GM18861 (cell line): Measurements from ENCODE around the gene BACH2.
"Not testable (repeated sequence)": the region's sequence is repeated elsewhere in the genome, so short reads cannot be mapped to it uniquely, and the experiment has no call there.

ENCODE experiments used
- ATAC-seq: cut with Tn5 transposase; IDR thresholded peaks from one replicate; pipeline ENCODE4 v1.9.1; 2021; ENCODE audit not compliant: unreplicated experiment

Gene BACH2

DNA sequence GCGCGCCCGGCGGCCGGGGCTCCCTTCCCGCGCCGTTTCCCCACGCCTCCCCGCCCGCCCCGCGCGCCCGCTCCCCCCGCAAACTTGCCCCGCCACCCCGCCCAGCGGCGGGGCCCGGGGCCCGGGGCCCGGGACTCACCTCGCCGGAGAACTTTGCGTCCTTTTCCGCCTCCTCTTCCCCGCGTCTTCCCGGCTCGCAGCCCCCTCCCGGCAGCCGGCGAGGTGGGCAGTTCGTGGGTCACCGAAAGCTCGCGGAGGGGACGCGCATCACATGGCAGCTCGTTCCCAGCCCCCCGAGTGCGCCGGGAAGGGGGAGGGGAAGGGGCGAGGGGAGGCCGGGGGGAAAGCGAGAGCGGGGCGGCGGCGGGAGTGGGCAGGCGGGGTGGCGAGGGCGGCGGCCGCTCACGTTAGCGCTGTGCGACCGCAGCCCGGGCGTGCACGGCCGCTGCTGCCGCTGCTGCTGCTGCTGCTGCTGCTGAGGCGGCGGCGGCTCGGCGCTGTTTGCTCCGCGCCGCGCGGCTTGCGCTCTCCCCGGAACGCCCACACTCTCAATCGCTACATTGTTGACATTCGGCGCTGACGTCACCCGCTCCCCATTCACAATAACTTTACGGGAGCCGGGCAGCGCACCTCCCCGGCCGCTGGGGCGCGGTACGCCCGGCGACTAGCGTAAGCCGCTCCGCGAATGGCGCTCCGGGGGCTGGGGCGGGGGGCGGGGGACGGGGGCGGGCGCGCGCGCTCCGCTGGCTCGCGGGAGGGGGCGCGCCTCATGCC is at the start of gene BACH2:
Gene BACH2, minus strand, starts transcription at position 503 of the 774 bp plus-strand sequence. CDS start 287,999 bp downstream, outside the sequence.
- peak; percentile 60 for ATAC-seq

DNA sequence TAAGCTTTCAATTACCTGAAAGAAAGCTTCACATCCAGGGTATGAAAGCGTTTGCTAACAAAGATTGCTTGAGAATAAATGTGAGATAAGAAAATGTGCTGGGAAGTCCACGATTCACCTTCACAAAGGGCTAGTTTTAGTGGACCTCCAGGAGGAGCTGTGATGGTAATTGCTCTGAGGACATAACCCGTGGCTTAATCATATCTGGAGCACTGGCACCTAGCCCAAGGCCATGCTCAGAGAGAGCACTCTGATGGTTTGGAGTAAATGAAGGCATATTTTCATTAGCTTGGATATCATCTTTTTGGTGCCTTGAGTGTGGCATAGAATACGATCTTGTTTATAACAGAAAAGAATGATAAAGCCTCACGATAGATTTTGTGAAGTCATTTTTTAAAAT is 46.9 kb upstream of the BACH2 start:
- no peak for ATAC-seq

DNA sequence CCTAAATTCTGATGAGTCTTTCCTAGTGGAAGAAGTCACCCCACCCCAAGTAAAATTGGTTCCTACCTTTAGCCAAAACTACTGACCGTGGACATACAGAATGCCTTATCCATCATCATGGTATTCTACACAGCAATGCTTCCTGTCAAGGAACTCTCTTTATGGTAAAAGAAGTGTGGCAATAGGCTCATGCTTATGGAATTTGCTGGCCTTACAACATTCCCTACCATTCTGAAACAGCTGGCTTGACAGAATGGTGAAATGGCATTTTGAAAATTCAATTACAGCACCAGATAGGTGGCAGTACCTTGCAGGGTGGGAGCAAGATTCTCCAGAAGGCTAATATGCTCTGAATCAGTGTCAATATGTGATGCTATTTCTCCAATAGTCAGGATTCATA is 41.8 kb upstream of the BACH2 start:
- ATAC-seq: no peak

DNA sequence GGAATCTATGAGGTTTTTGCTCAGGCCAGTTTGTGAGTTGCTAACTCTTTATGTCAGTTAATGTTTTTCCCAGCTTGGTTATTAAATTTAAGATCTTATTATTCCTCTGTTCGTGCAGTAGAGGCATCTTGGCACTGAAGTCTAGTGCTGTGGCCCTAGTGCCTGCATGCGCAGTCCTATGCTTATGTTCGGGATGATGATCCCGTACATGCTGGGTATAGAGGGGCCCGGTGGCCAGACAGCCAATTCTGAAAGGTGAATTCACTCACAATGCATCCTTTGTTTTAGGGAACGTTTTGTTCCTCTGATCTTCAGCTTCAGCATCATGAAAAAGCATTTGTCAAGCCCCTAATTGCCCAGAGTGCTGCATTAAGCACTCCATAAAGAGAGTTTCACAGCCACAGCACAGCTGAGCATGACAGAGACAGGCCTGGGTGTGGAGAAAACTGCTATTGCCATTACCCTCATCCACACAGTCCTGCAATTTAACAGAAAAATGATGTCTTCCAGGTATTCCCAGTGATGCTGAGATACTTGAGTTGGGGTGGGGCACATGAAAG is 39.8 kb upstream of the BACH2 start:
- no peak for ATAC-seq

- ATAC-seq: no peak
Measured at GRCh38 chr6:90333928-90334327, 37.3 kb upstream of the BACH2 start.

DNA sequence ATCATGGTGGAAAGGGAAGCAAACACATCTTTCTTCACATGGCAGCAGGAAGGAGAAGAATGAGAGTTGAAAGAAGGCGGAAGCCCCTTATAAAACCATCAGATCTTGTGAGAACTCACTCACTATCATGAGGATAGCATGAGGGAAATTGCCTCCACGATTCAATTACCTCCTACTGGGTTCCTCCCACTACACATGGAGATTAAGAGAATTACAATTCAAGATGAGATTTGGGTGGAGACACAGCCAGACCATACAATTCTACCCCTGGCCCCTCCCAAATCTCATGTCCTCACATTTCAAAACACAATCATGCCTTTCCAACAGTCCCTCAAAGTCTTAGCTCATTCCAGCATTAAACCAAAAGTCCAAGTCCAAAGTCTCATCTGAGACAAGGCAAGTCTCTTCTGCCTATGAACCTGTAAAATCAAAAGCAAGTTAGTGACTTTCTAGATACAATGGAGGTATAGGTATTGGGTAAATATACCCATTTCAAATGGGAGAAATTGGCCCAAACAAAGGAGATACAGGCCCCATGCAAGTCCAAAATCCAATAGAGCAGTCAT is 36.4 kb upstream of the BACH2 start:
- ATAC-seq: not testable (repeated sequence)

DNA sequence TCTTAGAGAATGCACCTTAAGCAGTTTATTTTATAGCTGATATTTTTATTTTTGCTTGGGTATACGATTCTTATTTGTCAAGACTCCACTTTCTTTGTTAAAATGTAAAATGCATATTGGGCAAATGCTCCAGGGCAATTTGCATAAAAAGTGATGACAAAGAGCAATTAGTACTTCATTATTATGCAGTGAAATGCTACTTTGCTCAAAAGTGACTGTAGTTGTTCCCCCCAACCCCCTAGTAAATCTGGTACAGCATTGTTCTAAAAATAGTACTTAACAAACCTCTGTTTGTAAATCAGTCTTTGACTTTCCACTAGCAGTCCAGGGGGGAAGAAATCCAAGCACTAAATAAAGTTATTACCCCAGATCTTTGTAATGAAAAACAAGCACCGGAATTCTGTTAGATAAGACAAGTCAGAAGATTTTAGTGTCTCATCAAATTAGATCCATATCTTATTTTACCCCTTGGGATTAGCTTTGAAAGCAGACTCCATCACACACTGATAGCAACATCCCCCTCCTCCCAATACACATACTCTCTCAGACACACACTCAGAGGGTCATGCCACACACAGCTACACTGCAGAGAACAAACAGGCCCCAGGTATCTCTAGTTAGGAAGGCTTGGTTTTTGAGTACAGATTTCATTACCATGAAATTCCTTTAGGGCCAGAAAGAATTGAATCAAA is 32.9 kb upstream of the BACH2 start:
- no peak for ATAC-seq

- no peak for ATAC-seq
Measured at GRCh38 chr6:90328004-90328403, 31.4 kb upstream of the BACH2 start.

GRCh38 chr6:90326404-90327057 is 29.9 kb upstream of the BACH2 start:
- no peak for ATAC-seq

- no peak for ATAC-seq
Measured at GRCh38 chr6:90323706-90324105, 27.1 kb upstream of the BACH2 start.

DNA sequence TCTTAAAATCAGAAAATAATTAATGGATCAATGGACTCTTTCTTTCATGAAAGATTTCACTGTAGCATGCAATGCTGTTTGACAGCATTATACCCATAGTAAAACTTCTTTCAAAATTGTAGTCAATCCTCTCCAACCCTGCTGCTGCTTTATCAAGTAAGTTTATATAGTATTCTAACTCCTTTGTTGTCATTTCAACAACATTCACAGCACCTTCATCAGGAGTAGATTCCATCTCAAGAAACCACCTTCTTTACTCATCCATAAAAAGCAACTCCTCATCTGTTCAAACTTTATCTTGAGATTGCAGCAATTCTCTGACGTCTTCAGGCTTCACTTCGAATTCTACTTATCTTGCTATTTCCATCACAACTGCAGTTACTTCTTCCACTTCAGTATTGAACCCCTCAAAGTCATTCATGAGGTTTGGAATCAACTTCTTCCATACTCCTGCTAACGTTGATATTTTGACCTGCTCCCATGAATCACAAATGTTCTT is 26.4 kb upstream of the BACH2 start:
- ATAC-seq: no peak

GRCh38 chr6:90319979-90320685 is 23.5 kb upstream of the BACH2 start:
- no peak for ATAC-seq

- no peak for ATAC-seq
Measured at GRCh38 chr6:90319044-90319443, 22.4 kb upstream of the BACH2 start.

DNA sequence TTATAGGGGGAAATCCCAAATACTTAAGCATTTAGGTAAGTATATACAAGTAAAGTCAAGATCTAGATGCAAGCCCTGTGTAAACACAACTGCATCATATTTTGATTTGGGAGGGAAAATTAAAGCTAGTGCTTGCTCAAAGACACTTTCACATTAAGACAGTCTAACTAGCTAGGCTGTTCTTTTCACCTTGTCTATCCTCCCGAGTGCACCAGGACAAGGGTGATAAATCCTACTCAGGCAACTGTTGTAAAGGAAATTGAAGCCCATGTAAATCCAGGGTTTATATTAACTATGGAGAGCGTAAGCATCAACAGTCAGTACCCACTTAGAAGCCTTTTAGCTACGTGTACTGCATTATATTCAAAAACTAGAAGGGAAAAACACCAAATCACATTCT is 19.3 kb upstream of the BACH2 start:
- ATAC-seq: no peak

DNA sequence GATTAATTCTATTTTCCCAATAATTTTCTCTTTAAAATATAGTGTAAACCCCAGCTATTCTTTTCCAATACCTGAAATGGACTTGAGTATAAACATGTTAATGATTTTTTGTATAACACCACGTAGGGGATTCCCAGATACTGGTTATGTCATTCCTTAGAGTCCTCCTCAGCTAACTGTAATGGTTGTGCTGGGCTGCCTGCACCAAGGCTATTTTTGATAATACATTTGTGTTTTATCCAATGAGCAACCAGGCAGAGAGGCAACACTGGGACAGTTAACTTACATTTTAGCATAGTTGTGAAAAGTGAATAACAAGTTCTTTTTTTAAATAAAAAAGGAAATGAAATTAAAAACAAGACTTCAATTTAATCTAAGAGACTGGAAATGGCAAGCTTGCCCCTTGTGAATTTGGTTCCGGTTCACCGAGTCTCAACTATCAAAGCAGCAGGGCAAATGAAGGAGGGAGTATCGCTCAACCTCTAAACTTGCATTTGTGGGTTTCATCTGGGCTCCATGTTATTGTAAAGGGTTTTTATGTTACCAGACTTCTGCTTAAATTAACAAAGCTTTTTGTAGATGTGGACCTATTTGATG is 18.8 kb upstream of the BACH2 start:
- no peak for ATAC-seq

- ATAC-seq: no peak
Measured at GRCh38 chr6:90314514-90314913, 17.9 kb upstream of the BACH2 start.

DNA sequence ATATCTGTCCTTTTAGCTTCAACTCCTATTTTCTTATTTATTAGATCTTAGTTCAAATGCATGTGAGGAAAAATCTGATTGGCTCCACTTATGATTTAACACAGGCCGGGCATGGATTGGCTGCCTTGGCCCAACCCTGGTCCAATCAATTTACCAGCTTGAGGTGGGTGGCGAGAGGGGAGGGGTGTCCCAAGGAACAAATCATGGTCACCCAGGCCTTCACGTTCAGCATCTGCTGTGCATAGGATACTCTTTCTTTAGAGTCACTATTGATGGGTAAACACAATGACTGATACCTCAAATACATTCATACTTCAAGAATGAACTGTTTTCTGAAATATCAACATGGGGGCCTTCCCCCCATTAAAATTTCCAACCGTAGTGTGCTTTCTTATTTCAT is 14.9 kb upstream of the BACH2 start:
- ATAC-seq: no peak

GRCh38 chr6:90305800-90306448 is 9.3 kb upstream of the BACH2 start:
- no peak for ATAC-seq

GRCh38 chr6:90304308-90304707 is 7.7 kb upstream of the BACH2 start:
- peak; percentile 71 for ATAC-seq

DNA sequence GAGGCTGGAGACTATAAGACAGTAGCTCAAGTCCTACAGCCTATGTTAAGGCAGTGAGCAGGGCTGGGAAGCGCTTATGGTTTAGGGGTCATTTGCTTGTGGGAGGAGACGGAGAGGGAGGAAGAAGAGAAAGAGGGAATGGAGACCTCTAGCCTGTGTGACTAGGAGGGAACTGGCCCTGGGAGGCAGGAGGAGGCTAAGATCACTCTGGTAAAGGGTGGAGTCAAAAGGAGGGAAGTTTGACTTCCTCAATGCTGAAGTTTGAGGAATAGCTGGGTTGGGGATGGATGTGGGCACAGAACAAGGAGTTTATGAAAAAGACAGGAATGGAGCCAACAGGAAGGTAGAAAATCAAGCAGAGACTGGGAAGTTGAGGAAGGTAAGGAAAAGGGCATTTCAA is 6.4 kb upstream of the BACH2 start:
- no peak for ATAC-seq
